GM12872 (cell line): ENCODE measurements around the gene PLIN4.

Experiments
- CTCF ChIP-seq: IDR thresholded peaks from 3 replicates; pipeline ENCODE4 v1.5.1; 2011; ENCODE audit warnings: low read depth, mild to moderate bottlenecking, low read length, moderate library complexity; ENCODE audit not compliant: insufficient read depth

Gene PLIN4

GRCh38 chr19:4556597-4557127 is 38.4 kb upstream of the PLIN4 start:
- TF ChIP-seq CTCF: no peak

GRCh38 chr19:4555657-4556561 is 37.6 kb upstream of the PLIN4 start:
- TF ChIP-seq CTCF: no peak

GRCh38 chr19:4554717-4555116 is 36.4 kb upstream of the PLIN4 start:
- no peak for TF ChIP-seq CTCF

GRCh38 chr19:4553775-4554174 is 35.5 kb upstream of the PLIN4 start:
- no peak for TF ChIP-seq CTCF

- no peak for TF ChIP-seq CTCF
These were observed 34.9 kb upstream of the PLIN4 start for GRCh38 chr19:4553092-4553695.

GRCh38 chr19:4552525-4552819 is 34.2 kb upstream of the PLIN4 start:
- no peak for TF ChIP-seq CTCF

GRCh38 chr19:4550479-4551050 is 32.3 kb upstream of the PLIN4 start:
- no peak for TF ChIP-seq CTCF
